NCI-H460 (cell line): ENCODE measurements around the gene PAX8. TPM values are rescaled to one million over a fixed set of nuclear protein-coding genes. Genes with fewer than 3 reads are reported as not detected.

Experiments
- DNase-seq: peaks from one replicate; pipeline ENCODE4 v3.0.0-alpha.2; 2016; ENCODE audit warnings: low read depth; ENCODE audit errors: extremely low read depth
- total RNA-seq: library from RNA; depleted of rRNA; stranded (reverse); fragments of >200 nt; shearing (Covaris generic); gene quantifications from 2 replicates; pipeline ENCODE4 v1.2.3, GENCODE V29; 2014; rRNA removed

Gene PAX8
- total RNA-seq, 1 experiment from 2014 or later = 1.4 TPM

DNA sequence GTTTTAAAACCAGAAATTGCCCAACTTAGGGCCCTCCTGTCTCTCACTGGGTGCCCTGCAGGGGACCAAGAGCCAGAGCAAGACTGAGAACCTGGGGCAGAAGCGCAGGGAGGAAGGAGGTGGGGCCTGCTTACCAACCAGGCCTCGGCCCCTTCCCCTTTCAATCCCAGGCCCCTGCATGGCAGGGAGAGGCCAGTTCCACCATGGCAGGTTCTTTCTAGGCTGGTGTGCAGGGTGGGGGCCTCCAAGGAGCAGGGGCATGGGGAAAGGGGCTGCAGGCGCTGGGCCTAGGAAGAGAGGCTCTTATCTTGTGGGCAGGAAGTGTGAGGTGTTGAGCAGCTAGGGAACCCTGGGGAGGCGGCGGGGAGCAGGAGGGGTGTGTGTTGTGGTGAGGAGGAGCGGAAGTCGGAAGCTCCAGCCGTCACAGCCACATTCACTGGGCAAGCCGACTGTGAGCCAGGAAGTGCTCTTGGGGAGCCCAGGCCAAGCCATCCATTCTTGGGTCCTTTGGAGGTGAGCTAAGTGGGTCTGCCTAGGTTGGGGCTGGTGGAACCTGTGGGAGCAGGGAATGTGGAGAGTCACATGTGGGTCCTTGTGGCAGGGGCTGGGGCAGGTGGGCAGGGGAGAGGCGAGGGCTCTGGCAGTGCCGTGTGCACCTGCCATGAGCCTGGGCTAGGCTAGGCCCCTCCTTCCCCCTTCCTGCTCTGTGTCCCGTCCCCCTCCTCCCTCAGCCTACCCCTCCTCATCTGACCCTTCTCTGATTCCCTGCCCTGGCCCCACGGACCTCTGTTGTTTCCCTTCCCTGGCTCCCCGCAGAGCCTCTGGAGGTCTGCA is 105.0 kb downstream of the PAX8 start, which contains the start of gene PSD4:
PSD4 (plus strand) TSS at position 430 of the 834 bp plus-strand sequence. CDS start 8,486 bp downstream, outside the sequence.
- no peak for DNase-seq

DNA sequence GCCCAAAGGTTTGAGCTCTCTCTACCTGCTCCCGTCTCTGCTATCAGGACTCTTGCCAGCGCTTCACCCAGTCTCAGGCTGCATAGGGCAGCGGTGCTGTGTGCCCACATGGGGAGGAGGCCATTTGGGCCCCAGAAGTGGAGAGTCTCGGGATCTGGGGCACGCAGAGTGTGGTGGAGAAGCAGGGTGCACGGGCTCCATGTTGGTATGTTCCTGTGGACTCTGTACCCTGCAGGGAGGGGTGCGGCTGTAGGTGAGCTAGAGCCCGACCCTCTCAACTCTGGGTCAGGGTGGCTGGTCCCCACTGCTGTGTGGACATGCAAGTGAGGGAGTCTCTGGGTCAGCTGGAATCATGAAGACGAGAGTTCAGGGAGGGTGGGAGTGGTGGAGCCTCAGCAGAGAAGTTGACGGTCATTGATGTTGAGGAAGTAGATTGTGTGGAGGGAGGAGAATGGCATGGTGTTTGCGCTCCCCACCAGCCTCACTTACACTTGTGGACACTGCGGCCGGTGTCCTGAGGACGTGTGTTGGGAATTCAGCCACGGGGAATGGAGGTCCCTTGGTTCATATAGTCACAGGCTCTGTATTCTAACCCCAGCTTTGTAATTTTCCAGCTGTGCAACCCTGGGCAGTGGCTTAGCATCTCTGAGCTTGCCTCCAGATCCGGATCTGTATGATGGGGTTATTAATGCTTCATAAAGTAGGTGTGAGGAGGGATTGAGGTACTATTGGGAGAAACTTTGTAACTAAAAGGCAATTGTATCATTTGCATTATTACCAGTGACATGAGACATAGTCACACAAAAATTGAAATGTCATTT is 105.8 kb downstream of the PAX8 start:
- no peak for DNase-seq

DNA sequence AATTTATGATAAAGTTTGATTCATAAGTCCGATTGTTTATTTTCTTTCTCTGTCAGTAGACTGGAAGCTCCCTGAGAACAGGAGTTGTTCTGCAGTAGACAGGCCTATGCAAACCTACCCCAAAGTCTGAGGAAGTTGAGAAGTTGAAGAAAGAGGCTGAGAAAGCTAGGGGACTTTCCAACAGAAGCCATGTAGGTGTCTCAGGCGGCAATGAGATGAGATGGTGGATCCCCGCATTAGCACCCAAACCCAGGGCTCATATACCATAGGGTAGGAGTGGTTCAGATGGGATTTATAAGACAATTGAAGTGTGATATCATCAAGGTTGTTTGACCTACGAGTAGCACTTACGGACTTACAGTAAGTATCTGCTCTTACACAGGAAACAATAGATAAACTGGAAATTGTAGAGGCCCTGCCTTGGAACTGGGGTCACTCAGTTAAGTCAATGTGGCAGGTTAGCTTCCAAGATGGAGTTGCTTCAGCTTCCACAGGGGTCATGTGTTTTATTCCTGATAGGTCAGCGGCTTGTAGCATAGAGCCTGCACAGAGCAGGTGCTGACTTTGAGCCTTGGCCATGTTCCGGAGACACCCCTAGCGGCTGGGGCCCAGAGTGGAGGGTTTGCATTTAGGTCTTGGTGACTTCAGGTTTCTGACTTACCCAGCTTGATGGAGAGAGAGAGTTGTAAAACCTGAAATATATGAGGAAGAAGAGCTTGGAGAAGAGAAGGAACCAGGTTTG is 107.2 kb downstream of the PAX8 start:
- no peak for DNase-seq

DNA sequence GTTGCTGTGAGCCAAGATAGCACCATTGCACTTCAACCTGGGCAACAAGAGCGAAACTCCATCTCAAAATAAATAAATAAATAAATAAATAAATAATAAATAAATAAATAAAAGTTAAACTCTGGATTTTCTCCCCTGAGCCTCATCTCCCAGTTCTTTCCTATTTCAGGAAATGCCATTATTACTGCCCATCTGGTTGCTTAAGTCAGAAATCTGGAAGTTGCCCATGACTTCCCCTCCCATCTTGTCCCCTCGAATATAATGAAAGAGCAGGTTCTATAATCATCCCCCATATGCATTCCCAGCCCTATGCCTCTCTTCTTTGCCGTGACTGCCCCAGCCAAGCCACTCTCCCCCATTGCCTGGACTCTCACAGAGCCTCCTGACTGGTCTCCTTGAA is 109.1 kb downstream of the PAX8 start:
- DNase-seq = no peak

DNA sequence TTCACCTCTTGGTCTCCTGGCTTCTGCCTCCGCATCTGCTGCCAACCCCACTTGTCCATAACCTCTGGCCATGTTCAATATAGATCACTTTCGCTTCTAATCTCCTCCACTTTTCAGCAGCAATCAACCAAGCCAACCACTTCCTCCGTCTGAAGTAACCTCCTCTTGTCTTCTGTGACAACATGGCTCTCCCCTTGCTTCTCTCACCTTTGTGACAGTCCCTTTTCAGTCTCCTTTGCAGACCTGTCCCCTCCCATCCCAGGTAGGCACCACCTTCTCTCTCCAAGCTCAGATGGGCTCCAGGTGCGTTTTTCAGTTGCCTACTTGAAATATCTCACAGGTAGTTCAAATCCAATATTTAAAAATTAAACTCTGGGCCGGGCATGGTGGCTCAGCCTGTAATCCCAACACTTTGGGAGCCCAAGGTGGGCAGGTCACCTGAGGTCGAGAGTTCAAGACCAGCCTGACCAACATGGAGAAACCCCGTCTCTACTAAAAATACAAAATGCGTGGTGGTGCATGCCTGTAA is 109.7 kb downstream of the PAX8 start:
- DNase-seq = no peak

DNA sequence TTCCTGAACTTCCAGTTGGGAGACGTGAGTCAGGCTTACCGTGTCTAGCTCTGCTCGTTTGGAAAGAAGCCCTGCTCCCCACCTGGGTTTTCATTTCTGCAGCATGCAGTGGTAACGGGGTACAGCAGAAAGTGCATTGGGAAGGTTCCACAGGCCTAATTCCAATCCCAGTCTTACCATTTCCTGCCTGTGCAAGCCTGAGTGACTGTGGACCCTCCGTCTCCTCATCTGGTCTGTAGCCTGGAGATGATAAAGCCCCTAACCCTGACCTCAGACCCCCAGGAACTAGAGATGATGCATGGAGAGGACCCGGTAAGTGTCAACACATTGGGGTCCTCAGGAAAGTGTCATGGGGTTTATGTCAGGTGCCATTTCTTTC is 110.8 kb downstream of the PAX8 start:
- no peak for DNase-seq

DNA sequence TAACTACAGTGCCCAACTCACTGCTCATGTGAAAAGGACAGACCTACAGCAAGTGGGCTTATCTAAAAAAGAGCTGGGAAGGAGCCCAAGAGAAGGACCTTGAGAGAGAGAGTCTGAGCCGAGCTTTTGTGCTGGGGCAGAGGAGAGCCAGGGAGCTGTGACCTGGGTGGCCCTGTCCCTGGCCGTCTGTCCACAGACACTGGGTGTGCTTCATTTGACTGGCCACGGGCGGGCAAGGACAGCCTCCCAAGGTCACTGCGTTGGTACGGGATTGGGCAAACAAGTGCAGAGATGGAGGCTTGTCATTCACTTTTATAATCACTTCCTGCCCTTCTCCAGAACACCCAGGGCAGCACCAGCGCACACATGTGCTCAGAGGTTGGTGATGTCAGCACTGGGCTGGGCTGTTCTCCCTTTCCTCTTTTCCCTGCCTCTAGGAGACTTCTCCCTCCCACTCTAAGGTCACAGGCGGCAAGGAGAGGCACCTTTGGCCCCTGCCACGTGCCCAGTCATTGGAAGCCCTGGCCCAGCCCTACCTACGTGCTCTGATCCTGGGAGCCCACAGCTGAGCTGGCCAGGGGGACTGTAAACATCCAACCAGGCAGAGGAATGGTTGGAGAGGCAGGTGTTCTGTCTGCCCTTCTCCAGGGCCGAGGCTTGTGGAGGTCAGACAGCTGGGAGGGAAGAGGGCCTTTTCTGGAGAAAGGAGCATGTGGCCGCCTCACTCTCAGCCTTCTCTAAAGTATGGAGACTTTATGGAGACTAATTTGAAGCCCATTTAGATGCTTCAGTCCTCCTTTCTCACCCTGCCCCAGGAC is 111.4 kb downstream of the PAX8 start:
- no peak for DNase-seq

DNA sequence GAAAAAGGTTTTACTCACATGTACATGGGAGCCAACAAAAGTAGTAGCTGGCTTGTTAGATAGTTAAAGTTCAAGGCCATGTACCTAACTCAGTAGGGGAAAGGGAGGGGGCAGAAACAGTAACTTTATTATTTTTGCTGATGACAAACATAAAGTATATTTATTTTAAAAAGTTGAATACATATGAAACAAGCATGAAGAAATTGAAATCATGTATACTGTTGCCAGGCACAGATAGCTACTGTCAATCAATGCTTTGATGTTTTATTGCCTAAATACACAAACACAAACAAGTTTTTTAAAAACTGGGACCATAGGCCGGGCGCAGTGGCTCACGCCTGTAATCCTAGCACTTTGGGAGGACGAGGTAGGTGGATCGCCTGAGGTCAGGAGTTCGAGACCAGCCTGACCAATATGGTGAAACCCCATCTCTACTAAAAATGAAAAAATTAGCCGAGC is 112.5 kb downstream of the PAX8 start:
- DNase-seq = no peak

Other genes with a start within 250 kb of the PAX8 start
- gene IL36B, start 226.1 kb downstream of the PAX8 start, total RNA-seq = not detected in 2 replicates
- not detected in 2 replicates for gene IL36RN, start 219.7 kb downstream of the PAX8 start, total RNA-seq
- not detected in 2 replicates for gene IL1F10, start 211.0 kb downstream of the PAX8 start, total RNA-seq
- not detected in 2 replicates for gene IL1RN, start 151.3 kb downstream of the PAX8 start, total RNA-seq
- gene PSD4, start 105.0 kb downstream of the PAX8 start, total RNA-seq = 0.64 and 0.89 TPM in 2 replicates
- 39.0 and 42.7 TPM in 2 replicates for gene ZNG1B, start 158.8 kb upstream of the PAX8 start, total RNA-seq
- gene FOXD4L1, start 219.7 kb upstream of the PAX8 start, total RNA-seq = 0.25 TPM in 1 of 2 replicates, not detected in the other